T follicular helper cell (primary cell): ENCODE results near the gene CCL17.
"Not testable (repeated sequence)": the region's sequence is repeated elsewhere in the genome, so short reads cannot be mapped to it uniquely, and the experiment has no call there.

ENCODE experiments used
- DNase-seq: peaks from one replicate; pipeline ENCODE4 v3.0.0-alpha.2; 2020; ENCODE audit warnings: low read depth

Gene CCL17

DNA sequence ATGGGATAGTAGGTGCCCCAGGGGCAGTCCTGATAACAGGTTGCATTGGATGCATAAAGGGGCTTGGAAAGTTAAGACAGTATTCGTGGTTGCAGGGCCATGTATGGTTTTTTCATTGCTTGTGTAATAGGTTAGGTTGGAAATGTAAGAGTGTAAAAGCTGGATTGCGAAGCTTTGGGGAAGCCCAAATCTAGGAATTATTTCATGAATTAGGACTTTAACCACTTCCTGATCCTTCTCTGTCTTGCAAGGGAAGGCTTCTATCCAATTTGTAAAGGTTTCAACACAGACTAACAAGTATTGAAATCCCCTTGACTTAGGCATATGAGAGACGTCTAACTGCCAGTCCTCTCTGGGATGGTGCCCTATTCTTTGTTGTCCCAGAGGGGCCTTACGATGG lies 7.8 kb upstream of the CCL17 start:
- no peak for DNase-seq

DNA sequence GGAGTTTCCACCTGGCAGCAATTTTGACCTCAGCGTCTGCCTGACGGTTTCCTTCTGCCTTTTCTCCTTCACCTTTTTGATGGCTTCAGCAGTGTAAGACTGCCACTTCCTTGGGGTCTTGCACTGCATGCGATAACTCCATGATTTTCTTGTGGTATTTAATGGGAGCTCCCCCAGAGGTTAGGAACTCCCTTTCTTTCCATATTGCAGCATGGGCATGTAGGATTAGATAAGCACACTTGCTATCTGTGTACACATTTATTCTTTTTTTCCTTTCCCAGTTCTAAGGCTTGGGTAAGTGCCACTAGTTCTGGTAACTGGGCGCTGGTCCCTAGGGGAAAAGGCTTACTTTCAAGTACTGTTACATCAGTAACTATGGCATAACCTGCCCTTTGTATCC lies 7.1 kb upstream of the CCL17 start:
- DNase-seq: not testable (repeated sequence)

DNA sequence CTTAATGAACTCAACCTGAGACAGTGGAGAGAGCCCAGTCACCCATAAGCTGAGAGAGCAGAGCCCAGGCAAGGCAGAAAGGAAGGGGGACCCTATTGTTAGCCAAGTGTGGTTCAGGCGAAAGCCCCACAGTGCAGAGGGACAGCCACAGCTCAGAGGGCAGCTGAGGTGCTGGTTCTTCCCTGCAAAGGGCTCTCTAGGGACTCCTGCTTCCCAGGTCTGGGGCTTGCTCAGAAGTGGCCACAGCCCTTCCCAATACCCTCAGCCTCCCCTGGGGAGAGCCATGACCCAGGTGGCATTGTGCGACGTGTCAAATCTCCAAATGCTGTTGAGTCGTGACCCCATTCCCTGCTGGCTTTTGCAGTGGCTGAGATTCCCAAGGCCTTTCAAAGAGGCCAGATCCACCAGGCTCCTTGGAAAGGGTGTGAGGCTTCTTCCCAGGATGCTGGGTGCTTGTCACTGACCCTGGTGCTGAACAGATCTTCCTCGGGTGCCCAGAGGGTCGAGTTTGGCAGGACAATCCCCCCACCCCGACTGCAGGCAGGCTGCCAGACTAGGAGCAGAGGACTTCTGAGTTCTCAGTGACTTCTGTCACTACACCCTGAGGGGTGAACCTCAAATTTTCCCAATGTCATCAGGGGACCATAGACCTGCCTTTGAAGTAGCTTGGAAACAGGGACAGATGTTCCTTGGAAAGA lies 2.5 kb upstream of the CCL17 start:
- DNase-seq: no peak

DNA sequence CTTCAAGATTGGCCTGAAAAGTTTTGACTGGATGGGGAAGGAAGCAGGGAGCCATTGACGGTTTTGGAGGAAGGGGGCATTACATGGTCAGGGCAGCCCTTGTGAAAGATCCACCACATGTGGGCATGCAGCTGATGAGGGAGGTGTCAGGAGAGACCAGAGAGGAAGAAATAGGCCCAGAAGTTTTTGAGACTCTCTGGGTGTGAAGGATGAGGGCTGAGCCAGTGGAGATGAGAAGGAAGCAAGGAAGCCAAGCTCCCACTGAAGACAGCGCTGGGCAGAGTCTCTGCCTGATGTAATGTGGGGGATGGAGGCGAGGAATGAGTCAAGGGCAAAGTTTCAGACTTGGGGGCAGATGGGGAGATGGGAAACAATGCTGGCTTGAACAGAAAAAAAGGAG lies 530 bp downstream of the CCL17 start:
- no peak for DNase-seq

DNA sequence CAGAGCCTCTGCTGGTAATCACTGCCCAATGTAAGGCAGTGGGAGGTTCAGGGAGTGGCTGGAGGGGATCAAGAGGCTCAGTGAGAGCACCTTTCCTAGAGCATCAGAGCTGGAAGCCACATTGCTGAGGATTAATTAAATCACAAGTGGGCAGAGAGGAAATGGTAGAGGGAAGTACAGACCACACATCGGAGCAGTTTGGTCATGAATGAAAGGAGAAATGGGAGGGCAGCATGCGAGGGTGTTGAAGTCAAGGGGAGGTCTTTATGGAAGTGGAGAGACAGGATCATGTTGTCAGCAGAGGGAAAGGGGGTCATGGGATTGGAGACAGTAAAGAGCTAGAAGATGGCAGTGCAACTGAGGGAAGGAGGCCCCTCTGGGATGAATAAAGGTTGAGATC lies 2.3 kb downstream of the CCL17 start:
- DNase-seq: no peak

DNA sequence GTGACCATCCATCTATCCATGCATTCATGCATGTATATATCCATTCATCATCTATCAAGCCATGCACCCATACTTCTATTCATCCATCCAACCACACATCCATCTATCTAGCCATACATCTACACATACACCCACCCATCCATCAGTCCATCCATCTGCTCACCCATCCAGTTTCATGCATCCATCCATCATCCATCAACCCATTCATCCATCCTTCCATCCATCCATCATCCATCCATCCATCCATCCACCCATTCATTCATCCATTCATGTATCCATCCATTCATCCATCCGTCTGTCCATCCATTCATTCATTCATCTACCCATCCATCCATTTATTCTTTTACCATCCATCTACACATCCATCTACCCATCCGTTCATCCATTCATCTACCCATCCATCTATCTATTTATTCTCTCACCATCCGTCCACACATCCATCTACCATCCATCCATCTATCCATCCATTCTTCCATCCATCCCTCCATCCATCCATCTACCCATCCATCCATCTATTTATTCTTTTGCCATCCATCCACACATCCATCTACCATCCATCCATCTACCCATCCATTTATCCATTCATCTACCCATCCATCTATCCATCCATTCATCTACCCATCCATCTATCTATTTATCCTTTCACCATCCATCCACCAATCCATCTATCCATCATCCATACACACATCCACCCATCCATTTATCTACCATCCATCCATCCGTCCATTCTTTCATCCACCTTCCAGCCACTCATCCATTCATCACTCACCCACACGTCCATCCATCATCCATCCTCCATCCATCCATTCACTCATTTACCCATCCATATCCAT lies 3.2 kb downstream of the CCL17 start:
- no peak for DNase-seq

DNA sequence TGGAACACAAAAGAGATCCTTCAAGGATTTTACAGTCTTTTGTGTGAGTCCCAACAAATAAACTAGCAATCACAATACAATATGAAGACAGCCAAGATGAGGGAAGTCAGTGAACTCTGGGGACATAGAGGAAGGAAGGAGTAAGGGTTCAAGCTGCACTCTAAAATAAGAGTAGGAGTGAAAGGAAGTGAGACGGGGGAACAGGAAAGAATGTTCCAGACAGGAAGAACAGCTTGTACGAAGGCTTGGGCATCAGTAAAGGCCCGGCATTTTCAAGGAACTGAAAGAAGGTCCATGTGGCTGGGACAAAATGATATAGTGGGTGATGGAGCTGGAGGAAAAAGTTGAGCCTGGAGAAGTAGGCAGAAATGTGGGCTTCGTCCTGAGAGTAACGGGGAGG lies 4.5 kb downstream of the CCL17 start:
- DNase-seq: no peak

DNA sequence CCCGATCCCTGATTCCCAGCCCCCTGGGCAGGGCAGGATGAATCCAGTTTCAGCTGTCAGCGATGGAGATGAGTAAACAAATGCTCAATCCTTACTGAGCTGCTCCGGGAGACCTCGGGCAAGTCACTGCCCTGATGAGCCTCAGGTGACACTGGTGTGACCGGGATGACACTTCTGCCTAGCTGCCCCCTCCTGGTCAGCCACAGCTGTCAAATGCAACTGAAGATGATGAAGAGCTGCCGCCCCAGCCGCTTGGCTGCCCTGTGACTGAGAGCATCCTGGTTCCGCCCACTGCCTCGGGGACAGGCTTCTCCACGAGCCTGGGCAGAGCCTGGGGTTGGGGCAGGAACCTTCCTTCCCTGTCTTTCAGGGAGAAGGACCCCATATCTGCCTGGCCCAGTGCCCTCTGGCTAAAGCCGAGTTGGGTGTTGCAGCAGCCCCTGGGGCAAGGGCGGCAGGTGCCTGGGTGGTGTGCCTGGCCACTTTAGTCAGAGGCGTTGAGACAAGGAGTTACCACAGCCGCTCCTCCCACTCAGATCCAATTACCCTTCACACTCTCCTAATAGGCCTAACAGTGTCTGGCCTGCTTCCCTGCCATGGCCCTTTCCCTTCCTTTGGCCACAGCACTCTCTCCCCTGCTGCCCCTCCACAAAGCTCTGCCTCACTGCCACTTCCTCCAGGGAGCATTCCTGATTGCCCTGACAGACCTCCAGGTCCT lies 5.5 kb downstream of the CCL17 start:
- no peak for DNase-seq

DNA sequence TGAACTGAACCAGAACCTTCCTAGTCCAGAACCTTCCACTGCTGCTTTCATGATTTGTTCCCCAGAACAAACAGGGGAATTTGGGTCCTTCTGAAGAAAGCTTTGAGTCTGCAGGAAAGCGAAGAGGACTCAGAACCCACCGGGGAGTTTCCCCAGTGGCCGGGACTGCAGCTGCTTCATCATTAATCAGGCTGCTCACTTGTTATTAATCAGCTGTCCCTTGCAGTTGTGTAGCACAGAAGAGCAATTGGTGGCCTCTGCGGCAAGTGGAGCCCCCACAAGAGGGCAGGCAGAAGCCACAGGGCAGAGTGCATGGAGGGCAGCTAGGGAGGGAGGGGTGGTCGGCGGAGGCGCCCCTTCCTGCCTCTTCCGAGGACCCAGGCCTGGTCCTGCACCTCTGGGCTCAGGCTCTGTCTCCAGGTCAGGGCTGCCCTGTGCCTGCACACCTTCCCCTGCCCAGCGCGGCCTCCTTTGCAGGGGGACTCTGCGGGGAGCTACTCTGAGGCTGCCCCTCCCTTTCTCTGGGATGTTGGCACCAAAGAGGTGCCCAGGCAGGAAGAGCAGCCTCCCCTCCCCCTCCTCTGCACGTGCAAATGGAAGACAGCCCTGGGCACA lies 6.9 kb downstream of the CCL17 start:
- no peak for DNase-seq

DNA sequence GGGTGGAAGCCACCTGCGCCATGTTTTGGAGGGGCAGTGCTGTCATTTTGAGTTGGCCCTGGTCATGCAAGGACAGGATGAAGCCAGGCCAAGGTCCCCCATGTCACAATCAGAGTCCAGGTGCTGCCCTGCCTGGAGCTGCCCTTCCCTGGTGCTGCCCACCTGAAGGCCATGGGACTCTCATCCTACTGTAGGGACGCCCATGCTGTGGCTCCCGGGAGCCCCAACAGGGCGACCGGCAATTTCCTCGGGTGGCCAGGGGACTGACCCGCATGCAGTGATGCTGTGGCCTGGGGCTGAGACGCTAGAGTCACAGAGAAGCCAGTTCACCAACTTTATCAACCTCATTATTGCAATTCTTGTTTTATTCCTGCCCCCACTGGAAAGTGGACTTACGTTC lies 8.0 kb downstream of the CCL17 start:
- no peak for DNase-seq

DNA sequence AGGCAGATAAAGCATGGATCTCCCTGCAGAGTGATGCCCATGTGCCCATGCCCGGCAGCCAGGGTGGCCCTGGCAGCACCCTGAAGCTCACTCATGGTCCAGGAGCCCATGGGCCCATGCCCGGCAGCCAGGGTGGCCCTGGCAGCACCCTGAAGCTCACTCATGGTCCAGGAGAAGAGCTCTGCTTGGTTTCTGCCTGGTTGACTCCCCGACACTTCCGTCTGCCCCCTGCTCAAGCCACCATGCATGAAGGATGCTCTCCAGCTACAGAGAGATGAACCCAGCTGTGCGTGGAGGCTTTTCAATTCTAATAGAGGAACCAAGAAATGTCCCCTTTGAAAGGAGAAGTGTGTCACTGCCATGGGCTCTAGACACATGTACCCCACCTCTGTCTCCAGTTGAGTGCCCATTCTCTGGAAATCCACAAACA lies 8.7 kb downstream of the CCL17 start:
- DNase-seq: no peak

DNA sequence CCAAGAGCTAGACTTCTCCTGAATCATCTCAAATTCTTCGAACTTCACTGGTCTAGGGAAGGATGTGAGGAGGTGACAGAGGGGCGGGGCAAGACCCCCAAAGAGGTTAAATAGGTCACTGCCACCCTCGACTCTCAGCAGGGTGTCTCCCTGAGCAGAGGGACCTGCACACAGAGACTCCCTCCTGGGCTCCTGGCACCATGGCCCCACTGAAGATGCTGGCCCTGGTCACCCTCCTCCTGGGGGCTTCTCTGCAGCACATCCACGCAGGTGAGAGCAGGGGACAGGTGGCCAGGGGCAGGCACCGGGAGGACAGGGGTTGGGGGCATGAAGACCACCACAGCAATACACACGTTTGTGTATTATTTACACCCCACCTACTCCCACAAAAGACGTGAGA lies 9.2 kb downstream of the CCL17 start:
- DNase-seq: no peak

DNA sequence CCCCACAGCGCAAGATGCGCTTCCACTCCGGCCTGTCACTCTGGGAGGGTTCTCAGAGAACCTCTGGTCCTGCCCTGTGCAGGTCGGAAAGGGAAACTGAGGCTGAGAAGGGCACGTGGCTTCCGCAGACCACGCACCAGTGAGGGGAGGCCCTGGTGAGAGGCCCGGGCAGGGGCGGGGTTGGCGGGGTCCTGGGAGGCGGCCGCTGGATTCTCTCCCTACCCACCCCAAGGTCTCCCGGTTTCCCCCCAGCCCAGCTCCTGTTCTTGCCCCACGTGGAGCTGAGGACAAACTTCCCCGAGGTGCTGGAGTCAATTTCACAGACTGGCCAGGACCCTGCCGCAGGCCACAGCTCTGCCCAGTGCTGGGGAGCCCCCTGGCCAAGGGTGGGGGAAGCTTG lies 11.5 kb downstream of the CCL17 start:
- no peak for DNase-seq

DNA sequence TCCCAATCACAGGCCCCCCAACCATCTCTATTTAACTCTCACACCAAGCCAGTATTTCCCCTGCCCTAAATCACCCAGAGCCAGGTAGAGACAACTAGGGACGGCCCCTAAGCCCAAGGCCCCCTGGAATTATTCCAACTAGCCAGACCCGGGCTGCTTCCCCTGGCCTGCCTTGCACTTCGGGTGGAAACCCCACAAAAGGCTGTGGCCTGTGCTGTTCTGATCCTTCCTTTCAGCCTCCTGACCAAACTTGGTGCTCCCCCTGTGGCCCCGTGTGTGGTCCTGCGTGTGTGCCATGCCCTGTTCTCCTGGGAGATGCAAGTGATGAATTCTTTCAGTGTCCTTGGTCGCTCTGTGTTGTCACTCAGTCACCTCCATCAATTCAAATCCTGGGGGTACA lies 14.9 kb downstream of the CCL17 start:
- no peak for DNase-seq

DNA sequence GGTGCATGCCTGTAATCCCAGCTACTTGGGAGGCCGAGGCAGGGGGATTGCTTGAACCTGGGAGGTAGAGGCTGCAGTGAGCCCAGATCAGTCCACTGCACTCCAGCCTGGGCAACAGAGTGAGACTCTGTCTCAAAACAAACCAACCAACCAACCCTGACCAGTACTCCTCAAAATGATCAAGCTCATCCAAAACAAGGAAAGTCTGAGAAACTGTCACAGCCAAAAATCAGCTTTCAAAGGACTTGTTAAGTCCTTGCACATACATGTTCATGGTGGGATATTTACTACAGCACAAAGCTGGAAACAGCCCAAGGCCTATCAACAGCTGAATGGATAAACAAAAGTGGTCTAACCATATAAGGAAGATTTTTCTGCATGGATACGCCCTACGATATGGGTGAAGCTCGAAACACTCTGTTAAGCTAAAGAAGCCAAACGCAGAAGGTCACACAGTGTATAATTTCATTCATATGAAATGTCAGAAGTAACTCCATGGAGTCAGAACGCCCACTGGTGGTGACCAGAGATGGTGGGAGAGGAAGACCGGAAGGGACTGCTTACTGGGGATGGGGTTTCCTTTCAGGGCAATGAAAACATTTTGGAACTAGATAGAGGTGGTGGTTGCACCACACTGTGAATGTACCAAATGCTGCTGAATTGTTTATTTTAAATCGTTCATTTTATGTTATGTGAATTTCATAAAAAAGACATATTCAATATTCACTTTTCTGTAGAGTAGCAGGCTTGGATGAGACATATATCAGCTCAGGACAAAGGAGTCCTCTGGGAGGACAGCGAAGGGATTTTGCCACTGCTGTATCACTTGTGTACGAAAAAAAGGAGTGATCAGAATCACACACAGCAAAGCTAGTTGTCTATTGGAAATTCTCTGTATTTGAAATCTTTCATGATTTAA lies 17.7 kb downstream of the CCL17 start:
- DNase-seq: no peak

DNA sequence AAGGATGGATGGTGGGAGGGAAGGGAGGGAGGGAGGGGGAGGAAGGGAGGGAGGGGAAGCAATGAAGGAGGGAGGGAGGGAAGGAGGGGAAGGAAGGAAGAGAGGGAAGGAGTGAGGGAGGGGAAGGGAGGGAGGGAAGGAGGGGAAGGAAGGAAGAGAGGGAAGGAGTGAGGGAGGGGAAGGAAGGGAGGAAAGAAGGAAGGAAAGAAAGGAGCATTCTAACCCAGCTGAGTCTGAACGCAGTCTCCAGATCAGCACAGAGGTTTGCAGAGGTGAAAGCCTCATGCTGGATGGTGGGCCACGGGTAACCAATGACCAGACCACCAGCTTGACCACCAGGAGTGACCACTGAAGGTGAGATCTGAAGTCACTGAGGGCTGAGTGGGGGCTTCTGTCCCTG lies 18.6 kb downstream of the CCL17 start:
- no peak for DNase-seq

DNA sequence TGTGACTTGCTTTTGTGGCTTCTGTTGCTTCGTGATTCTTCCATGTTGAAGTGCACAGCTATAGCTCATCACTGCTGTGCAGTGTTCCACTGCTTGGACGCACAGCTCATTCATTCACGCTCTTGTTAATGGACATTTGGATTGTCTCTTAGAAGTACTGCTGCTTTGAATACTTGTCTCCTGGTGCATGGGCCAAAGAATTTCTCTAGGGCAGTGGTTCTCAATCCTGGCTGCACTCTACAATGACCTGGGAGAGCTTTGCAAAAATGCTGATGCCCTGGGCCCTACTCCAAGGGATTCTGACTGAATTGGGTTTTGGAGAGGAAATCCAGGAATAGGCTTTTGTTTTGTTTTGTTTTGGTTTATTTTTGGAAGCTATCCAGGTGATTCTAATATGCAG lies 20.0 kb downstream of the CCL17 start:
- no peak for DNase-seq

DNA sequence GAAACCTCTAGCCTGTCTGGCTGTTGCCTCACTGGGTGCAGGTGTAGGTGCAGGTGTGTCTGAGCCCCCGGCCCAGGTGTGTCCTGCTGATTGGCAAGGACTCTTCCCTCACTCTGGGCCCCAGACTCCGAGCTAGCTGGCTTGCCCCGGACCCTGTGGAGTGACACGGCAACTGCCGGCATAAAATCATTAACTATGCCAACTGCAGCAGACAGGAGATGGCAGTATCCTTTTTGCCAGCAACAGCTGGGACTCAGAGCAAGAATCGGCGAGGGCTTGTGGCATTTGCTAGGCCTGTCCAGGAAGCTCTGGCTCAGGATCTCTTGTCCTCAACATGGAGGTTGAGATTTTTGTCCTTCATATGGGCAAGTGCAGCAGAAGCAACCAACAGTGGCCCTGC lies 21.8 kb downstream of the CCL17 start:
- DNase-seq: no peak

DNA sequence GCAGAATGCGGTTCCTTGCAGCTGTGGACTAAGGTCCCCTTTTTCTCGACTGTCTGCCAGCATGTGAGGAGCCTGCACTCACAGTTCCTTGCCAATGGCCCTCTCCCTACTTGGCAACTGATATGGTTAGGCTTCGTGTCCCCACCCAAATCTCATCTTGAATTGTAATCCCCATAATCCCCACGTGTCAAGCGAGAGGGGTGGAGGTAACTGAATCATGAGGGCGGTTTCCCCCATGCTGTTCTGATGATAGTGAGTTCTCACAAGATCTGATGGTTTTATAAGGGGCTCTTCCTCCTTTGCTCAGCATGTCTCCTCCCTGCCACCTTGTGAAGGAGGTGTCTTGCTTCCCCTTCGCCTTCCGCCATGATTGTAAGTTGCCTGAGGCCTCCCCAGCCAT lies 22.7 kb downstream of the CCL17 start:
- DNase-seq: no peak

DNA sequence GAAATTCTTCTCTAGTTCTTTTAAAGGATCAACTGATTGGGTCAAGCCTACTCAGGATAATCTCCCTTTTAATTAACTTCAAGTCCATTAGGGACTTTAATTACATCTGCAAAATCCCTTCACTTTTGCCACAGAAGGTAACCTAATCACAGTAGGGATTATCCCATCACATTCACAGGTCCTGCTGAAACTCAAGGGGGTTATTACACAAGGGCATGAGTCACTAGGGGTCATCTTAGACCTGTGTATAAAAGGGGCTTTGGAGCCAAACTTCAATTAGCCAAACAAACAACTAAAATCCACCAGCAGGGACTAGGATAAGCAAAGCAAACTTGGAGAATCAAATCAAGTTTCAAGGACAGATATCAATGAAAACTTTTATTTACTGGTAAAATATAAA lies 23.3 kb downstream of the CCL17 start:
- DNase-seq: no peak

DNA sequence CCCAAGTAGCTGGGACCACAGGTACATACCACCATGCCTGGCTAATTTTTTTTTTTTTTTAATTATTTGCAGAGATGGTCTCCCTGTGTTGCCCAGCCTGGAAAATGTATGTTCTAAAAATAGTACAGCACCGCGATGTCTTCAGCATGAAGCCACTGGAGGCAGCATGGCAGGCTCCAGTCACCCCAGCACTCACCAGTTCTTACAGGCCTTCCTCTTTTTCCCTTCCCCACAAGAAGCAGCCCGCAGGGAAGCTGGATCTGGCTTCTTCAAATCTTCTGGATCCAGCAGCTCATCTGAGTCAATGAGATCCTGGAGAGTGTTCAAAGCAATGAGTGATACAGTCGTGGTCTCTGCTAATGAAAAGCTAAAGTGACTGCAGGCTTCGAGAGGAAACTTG lies 26.4 kb downstream of the CCL17 start:
- DNase-seq: no peak

DNA sequence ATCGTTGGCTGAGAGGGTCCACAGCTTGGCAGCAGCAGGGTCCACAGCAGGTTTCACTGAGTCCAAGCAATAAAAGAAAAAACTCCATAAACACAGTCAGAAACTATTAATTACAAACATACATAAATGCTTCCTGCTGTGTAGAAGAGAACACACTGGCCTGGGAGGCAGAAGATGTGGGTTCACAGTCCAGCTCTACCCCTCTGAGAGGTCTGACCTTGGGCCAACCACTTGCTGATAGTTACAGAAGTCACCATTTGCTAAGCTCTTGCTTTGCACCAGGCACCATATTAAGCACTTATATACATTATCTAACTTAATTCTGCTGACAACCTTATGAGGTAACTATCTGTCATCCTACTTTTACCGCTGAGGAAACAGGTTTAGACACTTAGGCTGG lies 27.9 kb downstream of the CCL17 start:
- DNase-seq: no peak
